Activated naive CD4-positive, alpha-beta T cell treated with anti-CD3 and anti-CD28 coated beads, Interleukin-2, amount 10 ng/mL, durations not matched to agents 5 hours and 36 hours (primary cell): ENCODE measurements around the gene MMP20. TPM values are rescaled to one million over a fixed set of nuclear protein-coding genes. Genes with fewer than 3 reads are reported as not detected.

ENCODE experiments used
- total RNA-seq, 2 experiments: library from RNA; stranded (reverse); gene quantifications; one replicate each; pipeline ENCODE4 v1.2.3, GENCODE V29; 2021

Gene MMP20
- not detected for total RNA-seq

GRCh38 chr11:102625177-102625576, at the start of gene MMP20:
Gene MMP20 (minus strand): TSS chr11:102625332. CDS start chr11:102625319, 13 bp downstream.

GRCh38 chr11:102530558-102530957, 94.6 kb downstream of the MMP20 start, which contains the start of gene MMP7:
Gene MMP7 (minus strand): TSS chr11:102530747. CDS start chr11:102530700, 47 bp downstream.

Other genes with a start within 250 kb of the MMP20 start
- gene TMEM123, start 172.6 kb downstream of the MMP20 start, total RNA-seq: 100 to 1,000 TPM; 466 to 505 TPM
- not detected for gene MMP7, start 94.6 kb downstream of the MMP20 start, total RNA-seq
- not detected for gene MMP27, start 80.4 kb upstream of the MMP20 start, total RNA-seq
- not detected for gene MMP8, start 99.6 kb upstream of the MMP20 start, total RNA-seq
- gene MMP10, start 155.3 kb upstream of the MMP20 start, total RNA-seq: under 1 TPM; 0.29 to 0.50 TPM
- gene MMP1, start 172.8 kb upstream of the MMP20 start, total RNA-seq: not detected
- not detected for gene MMP3, start 218.3 kb upstream of the MMP20 start, total RNA-seq
- gene MMP12, start 249.7 kb upstream of the MMP20 start, total RNA-seq: not detected